PFSK-1 (cell line): Measurements from ENCODE around the gene RASA3.

Experiments used
- FOXP2 ChIP-seq: optimal IDR thresholded peaks from 2 replicates; pipeline ENCODE3; 2011; ENCODE audit warnings: borderline replicate concordance, control low read depth, inconsistent platforms; ENCODE audit not compliant: insufficient read depth; ENCODE audit errors: extremely low read length, extremely low read depth
- POLR2AphosphoS5 ChIP-seq: IDR thresholded peaks from 2 replicates; pipeline ENCODE4 v1.6.1; 2012; ENCODE audit warnings: low read depth, mild to moderate bottlenecking, control low read depth, low read length, moderate library complexity
- SIN3A ChIP-seq: IDR thresholded peaks from 2 replicates; pipeline ENCODE4 v1.6.1; 2012; ENCODE audit warnings: mild to moderate bottlenecking, low read length, moderate library complexity, borderline replicate concordance; ENCODE audit not compliant: insufficient read depth
- TAF1 ChIP-seq: IDR thresholded peaks from 2 replicates; pipeline ENCODE4 v1.6.1; 2012; ENCODE audit warnings: low read length, control low read depth, borderline replicate concordance; ENCODE audit not compliant: insufficient read depth
- TF ChIP-seq, protein P1 (sequence below), 2 experiments: IDR thresholded peaks; 2 replicates each; pipeline versions ENCODE4 v1.6.1 to v1.8.0; 2011 to 2012; ENCODE audit warnings: low read depth in 2 of 2, low read length in 2 of 2, control low read depth in 1 of 2, inconsistent platforms in 1 of 2, mild to moderate bottlenecking in 1 of 2, moderate library complexity in 1 of 2; ENCODE audit not compliant: insufficient read depth in 1 of 2

Gene RASA3

DNA sequence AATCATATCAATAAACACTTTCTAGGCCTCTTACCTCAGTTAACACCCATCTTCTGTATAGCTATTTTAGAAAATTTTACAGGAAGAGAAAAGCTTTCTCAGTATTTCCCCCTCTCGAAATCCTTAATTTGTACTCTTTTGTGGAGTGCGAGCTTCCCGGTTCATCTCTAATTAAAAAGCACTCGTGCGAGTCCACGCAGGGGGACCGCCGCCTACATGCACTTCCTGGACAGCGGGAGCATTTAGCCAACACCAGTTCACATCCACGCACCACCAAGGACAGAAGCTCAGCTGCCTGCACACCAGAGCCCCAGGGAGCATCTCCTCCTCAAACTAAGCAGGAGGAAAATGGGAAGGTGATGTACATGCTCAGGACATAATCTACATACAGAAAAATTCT is 60.0 kb downstream of the RASA3 start:
- TF ChIP-seq SIN3A (no peak), FOXP2 (no peak), TAF1 (no peak), POLR2AphosphoS5 (no peak)
- TF ChIP-seq, protein P1, sequence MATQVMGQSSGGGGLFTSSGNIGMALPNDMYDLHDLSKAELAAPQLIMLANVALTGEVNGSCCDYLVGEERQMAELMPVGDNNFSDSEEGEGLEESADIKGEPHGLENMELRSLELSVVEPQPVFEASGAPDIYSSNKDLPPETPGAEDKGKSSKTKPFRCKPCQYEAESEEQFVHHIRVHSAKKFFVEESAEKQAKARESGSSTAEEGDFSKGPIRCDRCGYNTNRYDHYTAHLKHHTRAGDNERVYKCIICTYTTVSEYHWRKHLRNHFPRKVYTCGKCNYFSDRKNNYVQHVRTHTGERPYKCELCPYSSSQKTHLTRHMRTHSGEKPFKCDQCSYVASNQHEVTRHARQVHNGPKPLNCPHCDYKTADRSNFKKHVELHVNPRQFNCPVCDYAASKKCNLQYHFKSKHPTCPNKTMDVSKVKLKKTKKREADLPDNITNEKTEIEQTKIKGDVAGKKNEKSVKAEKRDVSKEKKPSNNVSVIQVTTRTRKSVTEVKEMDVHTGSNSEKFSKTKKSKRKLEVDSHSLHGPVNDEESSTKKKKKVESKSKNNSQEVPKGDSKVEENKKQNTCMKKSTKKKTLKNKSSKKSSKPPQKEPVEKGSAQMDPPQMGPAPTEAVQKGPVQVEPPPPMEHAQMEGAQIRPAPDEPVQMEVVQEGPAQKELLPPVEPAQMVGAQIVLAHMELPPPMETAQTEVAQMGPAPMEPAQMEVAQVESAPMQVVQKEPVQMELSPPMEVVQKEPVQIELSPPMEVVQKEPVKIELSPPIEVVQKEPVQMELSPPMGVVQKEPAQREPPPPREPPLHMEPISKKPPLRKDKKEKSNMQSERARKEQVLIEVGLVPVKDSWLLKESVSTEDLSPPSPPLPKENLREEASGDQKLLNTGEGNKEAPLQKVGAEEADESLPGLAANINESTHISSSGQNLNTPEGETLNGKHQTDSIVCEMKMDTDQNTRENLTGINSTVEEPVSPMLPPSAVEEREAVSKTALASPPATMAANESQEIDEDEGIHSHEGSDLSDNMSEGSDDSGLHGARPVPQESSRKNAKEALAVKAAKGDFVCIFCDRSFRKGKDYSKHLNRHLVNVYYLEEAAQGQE (IDR thresholded peaks at IDR 0.05; ENCODE audit: insufficient read depth in 1 of 2, low read depth in 2 of 2, low read length in 2 of 2) = no peak

DNA sequence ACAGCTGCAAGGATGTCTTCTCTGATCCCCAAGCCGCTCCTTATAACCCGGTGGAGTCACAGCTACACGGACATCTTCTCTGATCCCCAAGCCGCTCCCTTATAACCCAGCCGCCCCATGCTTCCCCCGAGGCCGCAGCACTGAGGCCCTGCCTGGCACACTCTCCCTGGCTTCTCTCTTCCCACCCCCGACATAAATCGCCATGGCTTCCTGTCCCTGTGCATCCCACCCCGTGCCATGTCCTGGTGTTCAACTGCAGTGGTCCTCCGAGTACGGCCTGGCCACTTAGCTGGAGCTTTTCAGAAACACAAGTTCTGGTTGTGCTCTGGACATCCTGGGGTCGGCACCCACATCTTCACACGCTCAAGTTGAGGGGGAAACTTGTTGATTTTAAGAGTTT is 60.4 kb downstream of the RASA3 start:
- TF ChIP-seq FOXP2 (no peak), TAF1 (no peak)
- TF ChIP-seq, protein P1 (IDR thresholded peaks at IDR 0.05; ENCODE audit: insufficient read depth in 1 of 2, low read depth in 2 of 2, low read length in 2 of 2) = no peak

DNA sequence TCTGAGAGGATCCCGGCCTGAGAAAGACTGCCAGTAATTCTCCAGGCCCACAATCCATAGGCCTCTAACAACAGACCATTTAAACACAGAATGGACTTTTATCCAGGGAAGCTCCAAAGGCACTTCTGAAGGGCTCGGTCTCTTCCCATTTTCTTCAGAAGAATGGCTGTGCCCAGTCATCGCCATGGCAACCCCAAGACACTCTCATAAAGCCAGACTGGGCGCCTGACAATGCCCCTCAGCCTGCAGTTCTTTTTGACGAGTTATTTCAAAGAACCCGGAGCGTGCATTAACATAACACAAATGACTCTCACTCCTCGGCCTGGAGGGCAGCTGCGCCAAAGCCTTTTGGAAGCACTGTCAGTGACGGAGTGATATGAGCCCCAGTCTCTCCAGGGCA is 61.0 kb downstream of the RASA3 start:
- no peak for TF ChIP-seq SIN3A
- no peak for TF ChIP-seq FOXP2
- TF ChIP-seq, protein P1 (IDR thresholded peaks at IDR 0.05; ENCODE audit: insufficient read depth in 1 of 2, low read depth in 2 of 2, low read length in 2 of 2) = no peak
- no peak for TF ChIP-seq TAF1
- no peak for TF ChIP-seq POLR2AphosphoS5

DNA sequence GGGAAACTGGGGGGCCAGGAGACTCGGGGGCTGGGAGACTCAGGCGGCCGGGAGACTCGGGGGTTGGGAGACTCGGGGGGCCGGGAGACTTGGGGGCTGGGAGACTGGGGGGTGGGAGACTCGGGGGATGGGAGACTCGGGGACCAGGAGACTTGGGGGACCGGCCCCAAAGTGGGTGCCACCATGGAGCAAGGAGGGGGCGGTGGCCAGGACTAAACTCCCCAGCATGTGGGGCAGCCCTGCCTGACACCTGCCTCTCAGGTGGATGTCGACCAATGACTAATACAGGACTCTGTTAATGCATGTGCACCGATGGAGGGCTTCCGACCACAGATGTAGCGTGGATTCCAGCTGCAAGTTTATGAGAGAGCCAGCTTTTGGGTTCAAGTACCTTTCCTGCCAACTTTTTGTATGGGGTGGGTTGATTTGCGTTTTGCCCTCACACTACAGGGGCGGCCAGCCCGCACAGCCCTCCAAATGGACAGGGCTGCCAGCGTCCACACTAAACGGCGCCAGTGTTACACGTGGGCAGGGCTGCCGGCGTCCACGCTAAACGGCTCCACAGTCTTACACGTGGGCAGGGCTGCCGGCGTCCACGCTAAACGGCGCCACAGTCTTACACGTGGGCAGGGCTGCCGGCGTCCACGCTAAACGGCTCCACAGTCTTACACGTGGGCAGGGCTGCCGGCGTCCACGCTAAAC is 62.2 kb downstream of the RASA3 start:
- TF ChIP-seq, protein P1 (IDR thresholded peaks at IDR 0.05; ENCODE audit: insufficient read depth in 1 of 2, low read depth in 2 of 2, low read length in 2 of 2) = no peak
- TF ChIP-seq TAF1 (no peak), POLR2AphosphoS5 (no peak), FOXP2 (no peak), SIN3A (no peak)
